Peyer's patch (tissue), 4 donors: Measurements from ENCODE around the gene TTL. TPM values are rescaled to one million over a fixed set of nuclear protein-coding genes. Genes with fewer than 3 reads are reported as not detected.

Experiments used
- DNase-seq, 3 donors: peaks; one replicate each; pipeline ENCODE4 v3.0.0-alpha.2; 2017 to 2019
- H3K27ac ChIP-seq, 4 donors: fragments of 200-600 bp; sonication (generic); one replicate each; pipeline ENCODE4 v1.5.1; 2016 to 2019
- H3K27me3 ChIP-seq, 2 donors: fragments of 200-600 bp; sonication (generic); one replicate each; pipeline ENCODE4 v1.5.1; 2019
- H3K36me3 ChIP-seq, 3 donors: fragments of 200-600 bp; sonication (generic); one replicate each; pipeline ENCODE4 v1.5.1; 2016 to 2019
- H3K4me1 ChIP-seq, 4 donors: fragments of 200-600 bp; sonication (generic); one replicate each; pipeline ENCODE4 v1.5.1; 2016 to 2019
- H3K4me3 ChIP-seq, 4 donors: fragments of 200-600 bp; sonication (generic); 1 replicate in 3 of 4; 2 replicates in 1 of 4; pipeline ENCODE4 v1.5.1; 2016 to 2019; ENCODE audit warnings: mild to moderate bottlenecking in 1 of 4
- H3K9me3 ChIP-seq, 4 donors: fragments of 200-600 bp; sonication (generic); one replicate each; pipeline ENCODE4 v1.5.1; 2016 to 2019; ENCODE audit warnings: mild to moderate bottlenecking in 1 of 4
- POLR2A ChIP-seq, 2 donors: fragments of 450-650 bp; IDR thresholded peaks; one replicate each; pipeline ENCODE4 v1.5.1; 2017; ENCODE audit warnings: antibody characterized with exemption in 2 of 2, mild to moderate bottlenecking in 2 of 2, moderate library complexity in 2 of 2
- total RNA-seq, 4 donors: library from RNA; depleted of rRNA; stranded (reverse); fragments of >200 nt; gene quantifications; one replicate each; pipeline ENCODE4 v1.1.0, GENCODE V29; 2016
- TF ChIP-seq, protein P1 (sequence below), 6 experiments: fragments of 450-650 bp in 4 of 6; fragments of 200-600 bp in 2 of 6; sonication (generic) in 1 of 6; IDR thresholded peaks; one replicate each; pipeline ENCODE4 v1.5.1; 2017 to 2019; ENCODE audit warnings: antibody characterized with exemption in 6 of 6, mild to moderate bottlenecking in 3 of 6, moderate library complexity in 1 of 6

The TTL gene
- total RNA-seq, 4 donors from 2014 or later, result 6.8 to 15.7 (median 13.2) TPM

DNA sequence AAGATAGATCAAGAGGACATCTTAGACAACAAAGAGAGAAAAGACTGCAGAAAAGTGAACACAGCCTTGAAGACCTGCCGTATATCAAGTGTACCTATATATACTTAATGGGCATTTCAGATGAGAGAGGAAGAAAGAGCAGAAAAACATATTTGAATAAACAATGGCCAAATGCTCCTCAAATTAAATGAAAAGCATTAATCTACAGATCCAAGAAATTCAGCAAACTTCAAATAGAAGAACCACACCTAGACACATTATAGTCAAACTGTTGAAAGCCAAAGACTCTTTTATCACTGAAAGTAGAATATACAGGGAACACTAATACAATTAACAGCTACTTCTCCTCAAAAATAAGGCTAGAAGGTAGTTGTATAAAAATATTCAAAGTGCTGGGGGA, 18.7 kb upstream of the TTL start:
- H3K27me3 ChIP-seq, result no peaks in the 10 kb centered on the region
- no peak overlapping the region for H3K27ac ChIP-seq
- TF ChIP-seq, protein P1, sequence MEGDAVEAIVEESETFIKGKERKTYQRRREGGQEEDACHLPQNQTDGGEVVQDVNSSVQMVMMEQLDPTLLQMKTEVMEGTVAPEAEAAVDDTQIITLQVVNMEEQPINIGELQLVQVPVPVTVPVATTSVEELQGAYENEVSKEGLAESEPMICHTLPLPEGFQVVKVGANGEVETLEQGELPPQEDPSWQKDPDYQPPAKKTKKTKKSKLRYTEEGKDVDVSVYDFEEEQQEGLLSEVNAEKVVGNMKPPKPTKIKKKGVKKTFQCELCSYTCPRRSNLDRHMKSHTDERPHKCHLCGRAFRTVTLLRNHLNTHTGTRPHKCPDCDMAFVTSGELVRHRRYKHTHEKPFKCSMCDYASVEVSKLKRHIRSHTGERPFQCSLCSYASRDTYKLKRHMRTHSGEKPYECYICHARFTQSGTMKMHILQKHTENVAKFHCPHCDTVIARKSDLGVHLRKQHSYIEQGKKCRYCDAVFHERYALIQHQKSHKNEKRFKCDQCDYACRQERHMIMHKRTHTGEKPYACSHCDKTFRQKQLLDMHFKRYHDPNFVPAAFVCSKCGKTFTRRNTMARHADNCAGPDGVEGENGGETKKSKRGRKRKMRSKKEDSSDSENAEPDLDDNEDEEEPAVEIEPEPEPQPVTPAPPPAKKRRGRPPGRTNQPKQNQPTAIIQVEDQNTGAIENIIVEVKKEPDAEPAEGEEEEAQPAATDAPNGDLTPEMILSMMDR (IDR thresholded peaks at IDR 0.05), result no peak
- no peak for TF ChIP-seq POLR2A (IDR thresholded peaks at IDR 0.05)
- H3K9me3 ChIP-seq, result no peaks in the 10 kb centered on the region
- H3K4me1 ChIP-seq, result no peaks in the 10 kb centered on the region
- no peaks in the 10 kb centered on the region for H3K36me3 ChIP-seq
- H3K4me3 ChIP-seq, result no peak overlapping the region
- DNase-seq, result no peak

DNA sequence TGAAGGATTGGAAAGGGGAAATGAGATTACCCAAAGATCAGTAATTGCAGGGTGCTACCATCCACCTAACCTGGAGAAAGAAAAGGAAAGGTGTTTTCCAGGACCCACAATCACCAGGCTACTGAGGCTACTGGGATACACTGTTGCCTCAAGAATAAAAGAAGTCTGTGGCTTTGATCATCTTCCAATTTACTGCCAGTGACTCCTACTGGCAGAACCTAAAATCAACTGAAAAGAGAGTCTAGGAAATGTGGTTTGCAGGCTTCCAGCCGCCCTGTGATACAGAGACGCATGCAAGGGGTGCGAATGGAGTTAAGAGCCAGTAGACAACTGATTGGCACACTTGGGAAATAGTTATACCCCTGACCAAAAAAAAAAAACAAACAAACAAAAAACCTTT, 16.6 kb upstream of the TTL start:
- no peaks in the 10 kb centered on the region for H3K4me1 ChIP-seq
- H3K36me3 ChIP-seq, result no peaks in the 10 kb centered on the region
- no peak overlapping the region for H3K27ac ChIP-seq
- no peak for TF ChIP-seq POLR2A (IDR thresholded peaks at IDR 0.05)
- TF ChIP-seq, protein P1 (IDR thresholded peaks at IDR 0.05), result no peak
- H3K4me3 ChIP-seq, result no peak overlapping the region
- no peaks in the 10 kb centered on the region for H3K9me3 ChIP-seq
- no peaks in the 10 kb centered on the region for H3K27me3 ChIP-seq
- DNase-seq, result no peak

DNA sequence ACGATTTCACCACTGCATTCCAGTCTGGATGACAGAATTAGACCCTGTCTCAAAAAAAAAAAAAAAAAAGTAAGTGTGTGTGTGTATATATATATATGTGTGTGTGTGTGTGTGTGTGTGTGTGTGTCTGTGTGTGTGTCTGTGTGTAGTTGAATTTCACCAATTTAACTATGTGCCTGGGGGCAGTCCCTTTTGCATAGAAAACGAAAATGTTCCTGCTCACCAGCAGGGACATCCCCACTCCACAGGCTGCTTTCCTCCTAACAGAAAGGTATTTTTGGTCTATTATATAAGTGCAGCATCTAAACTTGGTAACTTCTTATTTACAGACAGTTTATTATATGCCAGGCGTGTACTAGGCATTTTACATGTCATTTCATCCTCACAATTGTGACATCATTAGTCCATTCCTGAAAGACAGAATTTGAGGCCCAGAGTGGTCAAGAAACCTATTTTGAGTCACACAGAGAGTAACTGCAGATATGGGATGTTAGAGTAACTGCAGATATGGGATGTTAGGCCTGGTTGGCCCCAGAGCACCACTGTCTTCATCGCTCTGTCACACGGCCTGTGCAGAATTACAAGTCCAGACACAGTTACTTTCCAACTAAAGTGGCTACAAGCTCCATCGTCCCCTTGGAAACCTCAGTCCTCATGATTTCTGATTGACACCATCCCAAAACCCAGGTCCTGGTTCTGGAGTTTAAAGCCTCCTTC, 9.3 kb upstream of the TTL start:
- Histone ChIP-seq H3K9me3 (no peaks in the 10 kb centered on the region), H3K4me1 (no peaks in the 10 kb centered on the region), H3K27me3 (no peaks in the 10 kb centered on the region), H3K27ac (no peak overlapping the region), H3K4me3 (no peak overlapping the region), H3K36me3 (no peaks in the 10 kb centered on the region)
- no peak for TF ChIP-seq POLR2A (IDR thresholded peaks at IDR 0.05)
- TF ChIP-seq, protein P1 (IDR thresholded peaks at IDR 0.05), result no peak
- DNase-seq, result no peak

DNA sequence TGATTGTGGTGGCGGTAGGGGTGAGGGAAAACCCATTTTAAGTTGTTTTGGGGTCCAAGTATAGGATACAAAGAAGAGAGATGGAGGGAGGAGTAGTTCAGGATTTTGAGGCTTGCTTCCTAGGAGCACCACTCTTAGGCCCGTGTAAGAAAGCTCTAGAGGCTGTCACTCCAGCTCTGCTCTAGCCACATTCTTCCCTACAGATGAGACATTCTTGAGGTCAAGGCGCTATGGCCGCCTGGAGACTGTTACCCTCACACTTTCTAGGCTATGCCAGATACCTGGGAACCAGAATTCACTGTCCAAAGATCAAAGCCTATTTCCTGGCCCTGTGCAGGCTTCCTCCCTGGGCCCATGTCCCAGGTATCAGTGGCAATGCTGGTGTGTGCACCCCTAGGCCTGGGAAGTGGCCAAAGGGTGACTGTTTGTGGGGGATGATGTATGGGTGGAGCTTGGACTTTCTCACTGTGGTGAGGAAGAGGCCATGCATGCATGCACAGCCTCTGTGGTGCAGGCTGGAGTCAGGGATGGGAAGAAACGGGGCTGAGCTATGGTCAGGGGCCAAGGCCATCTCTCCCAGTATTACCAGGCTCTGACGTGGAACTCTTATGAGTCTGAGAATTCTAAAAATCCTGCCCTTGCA, 7.0 kb upstream of the TTL start:
- H3K27ac ChIP-seq, result no peak overlapping the region
- no peak for DNase-seq
- no peak overlapping the region for H3K4me3 ChIP-seq
- no peaks in the 10 kb centered on the region for H3K4me1 ChIP-seq
- no peaks in the 10 kb centered on the region for H3K36me3 ChIP-seq
- no peaks in the 10 kb centered on the region for H3K27me3 ChIP-seq
- no peak for TF ChIP-seq POLR2A (IDR thresholded peaks at IDR 0.05)
- TF ChIP-seq, protein P1 (IDR thresholded peaks at IDR 0.05), result no peak
- no peaks in the 10 kb centered on the region for H3K9me3 ChIP-seq

DNA sequence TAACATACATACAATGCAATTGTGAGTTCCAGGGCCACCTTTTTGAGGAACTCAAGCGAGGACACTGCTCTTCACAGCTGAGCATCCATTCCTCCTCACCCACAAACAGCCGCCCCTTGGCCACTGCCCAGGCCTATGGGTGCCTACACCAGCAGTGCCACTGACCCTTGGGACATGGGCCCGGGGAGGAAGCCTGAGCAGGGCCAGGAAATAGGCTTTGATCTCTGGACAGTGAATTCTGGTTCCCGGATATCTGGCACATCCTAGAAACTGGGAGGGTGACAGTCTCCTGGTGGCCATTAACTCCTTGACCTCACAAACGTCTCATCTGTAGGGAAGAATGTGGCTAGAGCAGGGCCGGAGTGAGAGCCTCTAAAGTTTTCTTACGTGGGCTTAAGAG, 5.5 kb upstream of the TTL start:
- peaks cover 0 to 6% (median 2%) of the 10 kb centered on the region in 4 donors for H3K4me1 ChIP-seq
- no peak overlapping the region for H3K27ac ChIP-seq
- H3K27me3 ChIP-seq, result no peaks in the 10 kb centered on the region
- no peak for TF ChIP-seq POLR2A (IDR thresholded peaks at IDR 0.05)
- TF ChIP-seq, protein P1 (IDR thresholded peaks at IDR 0.05), result no peak
- no peaks in the 10 kb centered on the region for H3K9me3 ChIP-seq
- no peaks in the 10 kb centered on the region for H3K36me3 ChIP-seq
- H3K4me3 ChIP-seq, result no peak overlapping the region
- DNase-seq, result no peak
